Activated CD8-positive, alpha-beta T cell treated with anti-CD3 and anti-CD28 coated beads, Interleukin-2, amount 10 ng/mL, durations not matched to agents 7 days and 5 days (primary cell): Measurements from ENCODE around the gene MSI2. TPM values are rescaled to one million over a fixed set of nuclear protein-coding genes. Genes with fewer than 3 reads are reported as not detected.

Source experiments
- ATAC-seq: fragments of 150-1000 bp; cut with Tn5 transposase; one replicate; pipeline ENCODE4 v1.10.0; 2021; ENCODE audit warnings: moderate library complexity
- CTCF ChIA-PET: fragments of 350-600 bp; sonication (Branson Sonifier 250); formaldehyde crosslinking; loops from one replicate; lab custom pipeline; 2021; ENCODE audit warnings: antibody characterized with exemption; lab: Charles Lee
- POLR2A ChIA-PET: fragments of 350-600 bp; sonication (Branson Sonifier 250); formaldehyde crosslinking; loops from one replicate; lab custom pipeline; 2021; ENCODE audit warnings: antibody characterized with exemption; lab: Charles Lee
- DNase-seq: peaks from one replicate; pipeline ENCODE4 v3.0.0-alpha.2; 2020
- H3K27ac Mint-ChIP-seq: one replicate; pipeline ENCODE4 v1.8.0; 2021; ENCODE audit warnings: mild to moderate bottlenecking, mixed read lengths
- H3K27me3 Mint-ChIP-seq: one replicate; pipeline ENCODE4 v1.8.0; 2021; ENCODE audit warnings: low read depth, mixed read lengths
- H3K36me3 Mint-ChIP-seq: one replicate; pipeline ENCODE4 v1.8.0; 2021; ENCODE audit warnings: low read depth, mixed read lengths
- H3K4me1 Mint-ChIP-seq: one replicate; pipeline ENCODE4 v1.8.0; 2021; ENCODE audit warnings: low read depth, mixed read lengths
- H3K4me3 Mint-ChIP-seq: one replicate; pipeline ENCODE4 v1.8.0; 2021; ENCODE audit warnings: mild to moderate bottlenecking, mixed read lengths
- H3K9me3 Mint-ChIP-seq: one replicate; pipeline ENCODE4 v1.8.0; 2022; ENCODE audit warnings: mixed read lengths; ENCODE audit not compliant: insufficient read depth
- total RNA-seq, 2 experiments: library from RNA; stranded (reverse); gene quantifications; one replicate each; pipeline ENCODE4 v1.2.3, GENCODE V29; 2021

The MSI2 gene
- total RNA-seq, 2 experiments from 2014 or later = 123 to 125 TPM

DNA sequence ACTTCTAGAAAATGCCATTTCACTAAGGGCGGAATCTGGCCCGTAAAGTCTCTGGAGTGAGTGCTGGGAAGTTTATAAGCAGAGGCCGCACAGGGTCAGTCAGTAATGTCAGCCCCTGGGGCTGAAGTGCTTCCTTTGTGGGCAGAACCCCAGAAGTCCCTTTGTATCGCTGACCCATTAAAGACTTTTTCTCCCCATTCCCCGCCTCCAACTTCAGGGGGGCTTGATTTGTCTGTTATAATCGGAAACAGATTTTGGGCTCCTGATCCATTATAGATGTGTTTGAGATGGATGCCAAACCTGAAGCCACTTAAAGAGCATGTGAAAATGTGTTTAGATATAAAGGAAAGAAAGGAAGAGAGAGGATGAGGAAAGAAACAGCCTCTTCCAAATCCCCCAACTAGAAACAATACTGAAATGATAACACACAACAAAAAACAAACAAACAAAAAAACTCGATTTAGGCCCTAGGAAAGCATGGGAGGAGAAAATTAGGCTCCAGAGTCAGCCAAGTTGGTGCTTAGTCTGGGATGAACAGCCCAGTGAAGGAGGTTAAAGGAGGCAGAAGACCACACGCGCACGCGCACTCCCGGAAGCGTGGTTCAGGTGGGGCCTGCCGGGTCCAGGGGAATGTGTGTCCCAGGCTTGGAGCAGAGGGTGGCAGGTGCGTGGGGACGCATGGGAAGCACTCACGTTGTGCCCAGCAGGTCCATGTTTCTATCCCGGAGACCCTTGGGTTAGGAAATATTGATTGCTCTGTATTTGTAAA lies 27.1 kb downstream of the MSI2 start:
- H3K4me1 Mint-ChIP-seq = peaks cover 93% of the 10 kb centered on the region
- ATAC-seq = no peak
- H3K36me3 Mint-ChIP-seq = peaks cover 57% of the 10 kb centered on the region
- ChIA-PET CTCF (interaction anchor here (1.2 kb wide), 1 partner anchor 40 kb away, joined by 7 read pairs; no protein-coding TSS in a partner anchor), POLR2A (interaction anchor here (2.6 to 3.2 kb wide), 2 partner anchors 26 kb away, joined by 9 to 14 read pairs; no protein-coding TSS in a partner anchor)
- peak overlapping the region; percentile 62 for H3K27ac Mint-ChIP-seq
- DNase-seq = no peak
- H3K9me3 Mint-ChIP-seq = no peaks in the 10 kb centered on the region
- no peaks in the 10 kb centered on the region for H3K27me3 Mint-ChIP-seq
- no peak overlapping the region for H3K4me3 Mint-ChIP-seq

DNA sequence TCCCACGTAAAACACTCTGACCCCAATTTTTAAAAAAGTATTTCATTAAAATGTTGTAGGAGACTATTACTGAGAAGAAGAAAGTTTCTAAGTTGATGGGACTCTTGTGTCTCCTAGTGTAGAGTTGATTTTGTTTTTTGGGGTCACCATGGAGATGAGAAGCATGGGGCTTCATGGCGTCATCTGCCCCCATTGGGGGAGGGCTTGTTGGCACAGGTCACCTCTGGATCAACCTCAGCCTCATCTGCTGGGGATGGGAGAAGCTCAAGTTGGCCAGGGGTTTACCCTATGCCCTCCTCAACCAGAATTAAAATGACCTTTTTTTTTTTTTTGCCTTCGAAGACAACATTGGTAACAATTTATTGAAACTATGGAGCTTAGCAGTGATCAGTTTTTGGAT lies 28.3 kb downstream of the MSI2 start:
- ChIA-PET POLR2A (interaction anchor here (0.6 to 2.6 kb wide), 3 partner anchors 27 to 305 kb away, joined by 3 to 14 read pairs (median 4); no protein-coding TSS in a partner anchor), CTCF (interaction anchor here (0.6 to 1.4 kb wide), 6 partner anchors 11 to 463 kb away, joined by 3 to 7 read pairs (median 4); no protein-coding TSS in a partner anchor)
- H3K27ac Mint-ChIP-seq = peak overlapping the region; percentile 89
- peaks cover 86% of the 10 kb centered on the region for H3K4me1 Mint-ChIP-seq
- no peaks in the 10 kb centered on the region for H3K27me3 Mint-ChIP-seq
- H3K4me3 Mint-ChIP-seq = peak overlapping the region; percentile 70
- H3K36me3 Mint-ChIP-seq = peaks cover 55% of the 10 kb centered on the region
- H3K9me3 Mint-ChIP-seq = no peaks in the 10 kb centered on the region
- ATAC-seq (peak; percentile 65), DNase-seq (peak; percentile 67)

DNA sequence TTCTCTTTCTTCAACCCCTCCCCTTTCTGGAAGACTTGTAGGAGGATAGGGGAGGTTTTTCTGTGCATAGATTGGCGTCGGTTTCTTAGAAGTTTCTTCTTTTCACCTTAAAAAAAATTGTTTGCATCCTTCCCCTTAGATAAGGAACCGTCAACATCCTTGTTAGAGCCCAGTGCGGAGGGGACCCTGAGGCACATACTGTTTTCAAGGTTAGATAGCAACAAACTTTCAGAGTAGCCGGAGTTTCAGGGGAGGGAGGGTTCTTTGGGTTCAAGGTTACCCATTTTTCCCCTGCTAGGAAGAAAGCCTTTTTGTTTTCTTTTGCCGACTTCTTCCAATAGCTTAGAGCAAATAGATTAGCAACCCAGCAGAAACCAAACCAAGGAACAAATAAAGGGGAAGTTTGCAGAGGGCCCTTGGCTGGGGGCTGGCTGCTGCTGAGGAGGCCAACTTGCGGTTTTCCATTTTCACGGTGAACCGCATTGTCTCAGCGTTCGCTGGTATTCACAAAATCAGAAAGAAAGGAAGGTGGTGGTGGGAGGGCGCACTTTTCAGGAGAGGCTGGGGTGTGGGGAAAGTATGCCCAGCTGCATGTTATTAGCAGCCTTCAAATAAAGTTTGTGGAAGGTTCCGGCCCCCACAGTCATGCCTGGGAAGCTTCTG lies 28.8 kb downstream of the MSI2 start:
- ATAC-seq = peak; percentile 67
- Mint-ChIP-seq H3K27me3 (no peaks in the 10 kb centered on the region), H3K27ac (peak overlapping the region; percentile 89), H3K36me3 (peaks cover 51% of the 10 kb centered on the region), H3K9me3 (no peaks in the 10 kb centered on the region), H3K4me3 (peak overlapping the region; percentile 70), H3K4me1 (peaks cover 81% of the 10 kb centered on the region)
- ChIA-PET CTCF (interaction anchor here (0.6 to 1.4 kb wide), 7 partner anchors 11 to 462 kb away, joined by 3 to 7 read pairs (median 4); no protein-coding TSS in a partner anchor), POLR2A (interaction anchor here (0.6 to 2.6 kb wide), 3 partner anchors 27 to 306 kb away, joined by 3 to 14 read pairs (median 4); no protein-coding TSS in a partner anchor)
- DNase-seq = peak; percentile 78

DNA sequence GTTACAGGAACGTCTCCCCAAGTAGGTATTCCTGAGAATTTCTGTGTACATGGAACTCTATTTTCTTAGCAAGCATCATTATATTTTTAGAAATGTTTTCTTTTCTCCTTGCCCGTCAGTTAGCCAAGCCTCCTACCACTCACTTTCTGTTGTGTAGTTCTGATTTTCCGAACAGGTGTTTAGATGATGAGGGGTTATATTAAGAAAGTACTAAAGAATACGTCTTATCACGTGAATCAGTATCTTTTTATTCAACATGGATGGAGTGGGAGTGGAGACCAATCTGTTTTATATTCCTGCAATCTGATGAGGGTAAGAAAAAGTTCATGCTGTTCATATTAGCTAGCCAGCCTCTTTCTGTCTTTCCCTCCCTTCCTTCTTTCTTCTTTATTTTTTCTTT lies 29.4 kb downstream of the MSI2 start:
- Mint-ChIP-seq H3K4me3 (peak overlapping the region; percentile 70), H3K9me3 (no peaks in the 10 kb centered on the region), H3K36me3 (peaks cover 48% of the 10 kb centered on the region), H3K4me1 (peaks cover 77% of the 10 kb centered on the region), H3K27me3 (no peaks in the 10 kb centered on the region), H3K27ac (peak overlapping the region; percentile 89)
- ChIA-PET POLR2A (interaction anchor here (1.5 to 2.6 kb wide), 2 partner anchors 28 to 69 kb away, joined by 4 to 14 read pairs; no protein-coding TSS in a partner anchor), CTCF (interaction anchor here (0.9 to 1.1 kb wide), 3 partner anchors 14 to 42 kb away, joined by 3 to 4 read pairs (median 4); no protein-coding TSS in a partner anchor)
- ATAC-seq = no peak
- DNase-seq = no peak

DNA sequence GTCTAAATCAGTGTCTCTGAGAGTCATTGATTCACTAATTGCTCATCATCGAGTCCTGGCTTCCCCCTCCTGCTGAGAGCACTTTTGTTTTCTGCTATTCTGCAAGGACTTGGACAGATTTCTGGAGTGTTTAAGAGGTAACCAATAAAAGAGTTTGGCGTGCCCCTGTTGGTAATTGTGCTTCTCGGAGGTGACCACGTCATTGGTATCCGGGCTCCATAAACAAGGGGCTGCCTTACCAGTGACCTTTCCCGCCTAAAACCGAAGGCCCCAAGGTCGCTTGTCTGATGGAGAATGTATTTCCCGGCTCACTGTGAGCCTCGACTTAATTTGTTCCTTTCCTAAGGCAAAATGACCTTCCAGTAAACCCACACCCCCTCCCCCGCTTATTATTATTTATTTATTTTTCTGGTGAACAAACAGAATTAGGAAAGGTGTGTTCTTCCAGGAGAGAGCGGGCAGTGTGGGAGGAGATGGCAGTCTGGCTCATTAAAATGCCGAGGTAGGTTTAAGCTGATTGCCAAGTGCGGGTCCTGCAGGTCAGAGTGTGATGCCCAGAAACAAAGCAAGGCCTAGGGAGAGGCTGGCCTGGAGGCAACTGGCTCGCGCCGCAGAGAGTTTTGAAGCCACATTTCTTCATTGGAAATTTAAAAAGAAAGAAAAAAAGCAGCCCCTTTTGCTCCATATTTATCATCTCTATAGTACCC lies 30.2 kb downstream of the MSI2 start:
- no peak for DNase-seq
- peaks cover 46% of the 10 kb centered on the region for H3K36me3 Mint-ChIP-seq
- ATAC-seq = no peak
- ChIA-PET CTCF (interaction anchor here (1.1 kb wide), 1 partner anchor 68 kb away, joined by 3 read pairs; no protein-coding TSS in a partner anchor), POLR2A (interaction anchor here (2.6 kb wide), 1 partner anchor 29 kb away, joined by 14 read pairs; no protein-coding TSS in a partner anchor)
- H3K27me3 Mint-ChIP-seq = no peaks in the 10 kb centered on the region
- H3K4me1 Mint-ChIP-seq = peaks cover 69% of the 10 kb centered on the region
- H3K27ac Mint-ChIP-seq = peak overlapping the region; percentile 89
- no peaks in the 10 kb centered on the region for H3K9me3 Mint-ChIP-seq
- H3K4me3 Mint-ChIP-seq = peak overlapping the region; percentile 70

DNA sequence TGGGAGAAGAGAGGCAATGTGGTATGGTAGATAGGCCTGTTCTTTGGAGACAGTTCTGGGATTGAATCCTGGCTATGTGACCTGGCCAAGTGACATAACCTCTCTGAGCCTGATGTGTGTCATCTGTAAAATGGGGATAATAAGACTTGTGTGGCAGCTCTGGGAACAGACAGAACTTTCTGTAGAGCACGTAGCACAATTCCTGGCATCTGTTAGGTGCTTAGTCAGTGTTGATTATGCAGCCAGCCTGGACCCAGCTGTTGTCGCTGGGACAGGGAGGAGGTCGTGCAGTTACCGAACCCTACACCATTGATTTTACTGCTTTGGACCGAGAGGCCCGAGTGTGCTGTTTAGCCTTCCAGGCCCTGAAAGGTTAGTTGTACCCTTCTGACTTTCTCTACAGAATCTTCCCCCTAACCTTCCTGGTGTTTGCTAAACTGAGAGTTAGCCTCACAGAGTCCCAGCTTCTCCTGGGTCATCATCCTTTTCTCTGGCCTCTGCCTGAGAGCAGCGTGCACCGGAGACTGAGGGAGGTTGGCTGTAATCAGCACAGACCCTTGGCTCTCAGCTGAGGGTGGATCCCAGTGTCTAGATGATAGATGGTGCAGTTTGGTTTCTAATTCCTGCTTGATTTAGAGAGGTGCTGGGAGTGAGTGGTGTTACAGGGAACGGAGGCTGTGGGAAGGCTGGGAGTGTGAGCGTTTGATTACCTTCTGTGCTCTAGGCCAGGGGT lies 31.9 kb downstream of the MSI2 start:
- POLR2A ChIA-PET = no interaction called here
- H3K27me3 Mint-ChIP-seq = no peaks in the 10 kb centered on the region
- H3K9me3 Mint-ChIP-seq = no peaks in the 10 kb centered on the region

DNA sequence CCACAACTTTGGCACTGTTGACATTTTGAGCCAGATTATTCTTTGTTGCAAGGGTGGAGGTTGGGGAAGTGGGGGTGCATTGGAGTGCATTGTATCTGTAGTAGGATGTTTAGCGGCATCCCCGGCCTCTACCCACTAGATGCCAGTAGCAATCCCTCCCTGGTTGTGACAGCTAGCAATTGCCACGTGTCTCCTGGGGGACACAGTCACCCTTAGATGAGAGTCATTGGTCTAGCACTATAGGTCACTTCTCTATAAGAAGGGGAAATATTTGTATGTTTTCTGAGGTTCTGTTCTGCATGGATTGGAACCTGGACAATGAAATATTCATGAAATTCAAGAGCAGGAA lies 32.4 kb downstream of the MSI2 start:
- Mint-ChIP-seq H3K27ac (peak overlapping the region; percentile 50), H3K27me3 (no peaks in the 10 kb centered on the region), H3K9me3 (no peaks in the 10 kb centered on the region), H3K4me3 (no peak overlapping the region), H3K4me1 (peaks cover 56% of the 10 kb centered on the region), H3K36me3 (peaks cover 36% of the 10 kb centered on the region)
- no peak for DNase-seq
- POLR2A ChIA-PET = no interaction called here
- ATAC-seq = no peak
- CTCF ChIA-PET = interaction anchor here (1.1 to 1.2 kb wide), 2 partner anchors 9 to 152 kb away, joined by 3 to 5 read pairs; no protein-coding TSS in a partner anchor

More for the DNA sequence above, 31.9 kb downstream of the MSI2 start:
- Mint-ChIP-seq H3K4me3 (no peak overlapping the region), H3K4me1 (peaks cover 61% of the 10 kb centered on the region), H3K36me3 (peaks cover 41% of the 10 kb centered on the region), H3K27ac (peak overlapping the region; percentile 50)
- ATAC-seq = no peak
- DNase-seq = no peak
- CTCF ChIA-PET = no interaction called here

DNA sequence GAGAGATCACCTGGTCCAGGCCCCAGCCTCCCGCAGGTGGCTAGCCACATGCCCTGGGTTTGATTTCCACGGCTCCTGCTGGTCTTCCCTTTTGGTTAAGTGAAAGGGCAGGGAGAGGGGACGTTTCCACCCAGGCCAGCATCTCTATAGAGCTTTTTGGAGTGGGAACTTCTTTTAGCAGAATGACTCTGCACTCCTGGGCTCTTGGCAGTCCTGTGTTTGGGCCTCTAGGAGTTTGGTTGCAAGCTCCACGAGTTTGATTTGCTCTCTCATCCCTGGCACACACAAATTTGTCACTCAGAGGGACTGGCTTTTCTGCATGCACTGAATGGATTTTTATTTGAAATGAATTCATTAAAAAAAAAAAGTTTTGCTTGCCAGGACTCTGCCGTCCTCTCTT lies 32.8 kb downstream of the MSI2 start:
- ATAC-seq (no peak), DNase-seq (no peak)
- ChIA-PET CTCF (interaction anchor here (1.1 to 1.2 kb wide), 2 partner anchors 10 to 152 kb away, joined by 3 to 5 read pairs; no protein-coding TSS in a partner anchor), POLR2A (no interaction called here)
- peaks cover 38% of the 10 kb centered on the region for H3K36me3 Mint-ChIP-seq
- no peaks in the 10 kb centered on the region for H3K27me3 Mint-ChIP-seq
- H3K4me1 Mint-ChIP-seq = peaks cover 56% of the 10 kb centered on the region
- no peak overlapping the region for H3K4me3 Mint-ChIP-seq
- H3K9me3 Mint-ChIP-seq = no peaks in the 10 kb centered on the region
- H3K27ac Mint-ChIP-seq = no peak overlapping the region

DNA sequence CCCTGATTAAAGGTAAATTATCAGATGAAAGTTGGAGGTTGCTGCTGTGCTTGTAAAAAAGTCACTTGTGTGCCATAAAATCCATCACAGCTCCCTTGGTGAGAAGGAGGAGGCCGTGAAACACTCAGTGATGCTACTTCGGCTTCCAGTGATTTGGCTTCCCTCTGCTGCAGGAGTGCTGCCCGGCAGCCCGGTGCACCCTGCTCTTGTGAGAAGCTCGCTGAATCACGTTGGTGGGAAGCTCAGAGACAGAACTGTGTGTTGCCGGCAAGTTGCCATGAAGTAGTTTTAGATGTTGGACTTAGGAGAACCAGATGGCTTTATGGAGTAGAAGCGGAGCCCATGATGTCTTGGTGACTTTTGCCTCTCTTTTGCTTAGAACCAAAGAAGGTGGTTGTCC lies 33.3 kb downstream of the MSI2 start:
- POLR2A ChIA-PET = no interaction called here
- Mint-ChIP-seq H3K4me3 (no peak overlapping the region), H3K9me3 (no peaks in the 10 kb centered on the region), H3K36me3 (peaks cover 39% of the 10 kb centered on the region), H3K27ac (no peak overlapping the region), H3K27me3 (no peaks in the 10 kb centered on the region), H3K4me1 (peaks cover 56% of the 10 kb centered on the region)
- CTCF ChIA-PET = interaction anchor here (1.1 to 1.2 kb wide), 2 partner anchors 10 to 152 kb away, joined by 3 to 5 read pairs; no protein-coding TSS in a partner anchor
- DNase-seq = no peak
- ATAC-seq = no peak

DNA sequence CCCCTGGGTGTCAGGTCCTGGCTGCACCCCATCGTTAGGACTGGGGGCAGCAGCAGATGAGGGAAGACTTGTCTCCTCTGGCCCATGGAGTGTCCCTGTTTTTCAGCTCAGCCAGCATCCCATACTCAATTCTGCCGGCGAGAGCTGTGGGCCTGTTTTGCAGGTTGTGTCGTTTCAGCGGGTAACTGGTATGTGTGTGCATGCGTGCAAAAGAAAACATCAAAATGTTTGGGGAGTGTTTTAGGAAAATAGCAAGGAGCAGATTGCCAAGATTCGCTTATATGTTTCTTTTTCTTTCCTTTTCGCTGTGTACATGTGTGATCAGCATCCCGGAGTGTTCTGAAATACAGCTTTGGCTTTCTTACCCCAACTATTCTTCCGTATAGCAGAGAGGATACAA lies 34.7 kb downstream of the MSI2 start:
- Mint-ChIP-seq H3K4me3 (no peak overlapping the region), H3K9me3 (no peaks in the 10 kb centered on the region), H3K27ac (no peak overlapping the region), H3K4me1 (peaks cover 54% of the 10 kb centered on the region), H3K36me3 (peaks cover 47% of the 10 kb centered on the region), H3K27me3 (no peaks in the 10 kb centered on the region)
- POLR2A ChIA-PET = interaction anchor here (0.5 kb wide), 1 partner anchor 41 kb away, joined by 4 read pairs; no protein-coding TSS in a partner anchor
- CTCF ChIA-PET = interaction anchor here (0.6 to 1.0 kb wide), 2 partner anchors 48 to 321 kb away, joined by 3 read pairs; no protein-coding TSS in a partner anchor
- DNase-seq (no peak), ATAC-seq (no peak)
